Measurements from ENCODE around the gene TMEM209. TPM values are rescaled to one million over a fixed set of nuclear protein-coding genes. Genes with fewer than 3 reads are reported as not detected.

The TMEM209 gene
- total RNA-seq, 1 experiment from 2014 or later: 21.0 TPM

GRCh38 chr7:130154131-130154500 is 51.1 kb downstream of the TMEM209 start:
- DNase-seq (ENCODE audit: low spot score): no peak
- POLR2A ChIA-PET: interaction anchor here (1.1 kb wide), 1 partner anchor 72 kb away, joined by 3 read pairs; no protein-coding TSS in a partner anchor
- no peak for ATAC-seq

GRCh38 chr7:130153211-130153908 is 51.8 kb downstream of the TMEM209 start:
- no peaks in the 10 kb centered on the region for H3K27me3 Mint-ChIP-seq (ENCODE audit: low read depth)
- 0 out of 2 replicates have a peak, but pooled peaks have one; percentile 5 for ATAC-seq
- no peak overlapping the region for H3K27ac Mint-ChIP-seq
- ChIA-PET CTCF (interaction anchor here (0.7 to 2.0 kb wide), 6 partner anchors 11 to 605 kb away, joined by 3 to 10 read pairs (median 4); no protein-coding TSS in a partner anchor), POLR2A (no interaction called here)
- H3K4me3 Mint-ChIP-seq: no peak overlapping the region
- peaks cover 12% of the 10 kb centered on the region; the same call in 1 of the 2 replicates for H3K36me3 Mint-ChIP-seq
- peaks cover 7% of the 10 kb centered on the region for H3K4me1 Mint-ChIP-seq
- H3K9me3 Mint-ChIP-seq: 0 out of 2 replicates have a peak, but pooled peaks cover 3% of the 10 kb centered on the region
- no peak for DNase-seq (ENCODE audit: low spot score)
- TF ChIP-seq RELA (CRISPR knock-in tag; IDR thresholded peaks at IDR 0.05; ENCODE audit: borderline replicate concordance) (no peak), ZSCAN18 (CRISPR knock-in tag; IDR thresholded peaks at IDR 0.05) (no peak), ZBTB43 (CRISPR knock-in tag; IDR thresholded peaks at IDR 0.05) (no peak), CBFB (CRISPR knock-in tag; IDR thresholded peaks at IDR 0.05; ENCODE audit: low read depth) (no peak), CTCF (IDR thresholded peaks at IDR 0.05) (no peak), ZNF416 (CRISPR knock-in tag; IDR thresholded peaks at IDR 0.05) (no peak), PRDM15 (CRISPR knock-in tag; IDR thresholded peaks at IDR 0.05) (no peak), ZNF121 (CRISPR knock-in tag; IDR thresholded peaks at IDR 0.05) (no peak), MLX (CRISPR knock-in tag; IDR thresholded peaks at IDR 0.05) (no peak), ATF3 (CRISPR knock-in tag; conservative IDR thresholded peaks at IDR 0.05) (no peak), NR3C1 (CRISPR knock-in tag; conservative IDR thresholded peaks at IDR 0.05; ENCODE audit: low read depth) (no peak), ATF1 (CRISPR knock-in tag; IDR thresholded peaks at IDR 0.05) (no peak), TCF7 (CRISPR knock-in tag; IDR thresholded peaks at IDR 0.05; ENCODE audit: low read depth) (no peak), ESRRA (CRISPR knock-in tag; IDR thresholded peaks at IDR 0.05; ENCODE audit: borderline replicate concordance) (no peak), CDX4 (CRISPR knock-in tag; IDR thresholded peaks at IDR 0.05; ENCODE audit: borderline replicate concordance) (no peak), PRRX2 (CRISPR knock-in tag; IDR thresholded peaks at IDR 0.05) (no peak), CREB1 (CRISPR knock-in tag; IDR thresholded peaks at IDR 0.05) (no peak)

More at GRCh38 chr7:130154131-130154500, 51.1 kb downstream of the TMEM209 start:
- H3K4me3 Mint-ChIP-seq: no peak overlapping the region
- H3K36me3 Mint-ChIP-seq: peaks cover 16% of the 10 kb centered on the region
- peaks cover 7% of the 10 kb centered on the region for H3K4me1 Mint-ChIP-seq
- H3K9me3 Mint-ChIP-seq: 0 out of 2 replicates have a peak, but pooled peaks cover 3% of the 10 kb centered on the region
- H3K27ac Mint-ChIP-seq: peak overlapping the region; percentile 45; the same call in 1 of the 2 replicates
- TF ChIP-seq IRF2 (CRISPR knock-in tag; IDR thresholded peaks at IDR 0.05; ENCODE audit: borderline replicate concordance, low read depth): no peak
- TF ChIP-seq ESRRA (CRISPR knock-in tag; IDR thresholded peaks at IDR 0.05; ENCODE audit: borderline replicate concordance): no peak
- no peak for TF ChIP-seq PREB (CRISPR knock-in tag; IDR thresholded peaks at IDR 0.05; ENCODE audit: borderline replicate concordance)
- CTCF ChIA-PET: interaction anchor here (0.7 to 2.0 kb wide), 8 partner anchors 11 to 604 kb away, joined by 3 to 10 read pairs (median 4); no protein-coding TSS in a partner anchor
- H3K27me3 Mint-ChIP-seq (ENCODE audit: low read depth): no peaks in the 10 kb centered on the region
